SK-N-SH (cell line): ENCODE measurements around the gene CDX1. TPM values are rescaled to one million over a fixed set of nuclear protein-coding genes. Genes with fewer than 3 reads are reported as not detected.

ENCODE experiments used
- CTCF ChIA-PET: fragments of 300-600, 350-600 bp; formaldehyde crosslinking; extraction: SDS; loops from one replicate; lab custom pipeline; 2021; lab: Yijun Ruan, JAX
- POLR2A ChIA-PET: fragments of 350-600 bp; sonication (Branson Sonifier 250); formaldehyde crosslinking; extraction: SDS; loops from one replicate; lab custom pipeline; 2020; ENCODE audit warnings: antibody characterized with exemption, inconsistent platforms; lab: Yijun Ruan, JAX
- DNase-seq: peaks from one replicate; pipeline ENCODE4 v3.0.0; 2012
- H2AFZ ChIP-seq: fragments of 200-600 bp; sonication (generic); 2 replicates; pipeline ENCODE4 v1.8.1; 2016; ENCODE audit warnings: antibody characterized with exemption, mild to moderate bottlenecking, low read depth
- H3F3A ChIP-seq: fragments of 200-600 bp; sonication (generic); replicated peaks from 2 replicates; pipeline ENCODE3; 2016; ENCODE audit warnings: antibody characterized with exemption, mild to moderate bottlenecking; ENCODE audit not compliant: insufficient read depth
- H3K27ac ChIP-seq, 2 experiments: fragments of 200-500 bp in 1 of 2; fragments of 200-600 bp in 1 of 2; sonication (Bioruptor generic) in 1 of 2; sonication (generic), shearing (Covaris generic) in 1 of 2; 2 replicates each; pipeline versions ENCODE4 v1.5.1 to v1.6.1; 2014 to 2016; ENCODE audit warnings: low read depth in 2 of 2, inconsistent platforms in 1 of 2, low read length in 1 of 2, mild to moderate bottlenecking in 1 of 2, mixed read lengths in 1 of 2
- H3K27me3 ChIP-seq: fragments of 200-600 bp; sonication (generic), shearing (Covaris generic); 2 replicates; pipeline ENCODE4 v1.6.1; 2016; ENCODE audit warnings: mixed run types; ENCODE audit not compliant: insufficient read depth
- H3K36me3 ChIP-seq, 2 experiments: fragments of 200-500 bp in 1 of 2; fragments of 200-600 bp in 1 of 2; sonication (Bioruptor generic) in 1 of 2; sonication (generic) in 1 of 2; replicated peaks in 1 of 2; 2 replicates each; pipeline versions ENCODE3 to v1.5.1; 2014 to 2016; ENCODE audit warnings: low read length in 1 of 2, mild to moderate bottlenecking in 1 of 2; ENCODE audit not compliant: insufficient read depth in 2 of 2, control insufficient read depth in 1 of 2
- H3K4me1 ChIP-seq, 2 experiments: fragments of 200-500 bp in 1 of 2; fragments of 200-600 bp in 1 of 2; sonication (Bioruptor generic) in 1 of 2; sonication (generic), shearing (Covaris generic) in 1 of 2; 2 replicates each; pipeline versions ENCODE4 v1.5.1 to v1.6.1; 2014 to 2016; ENCODE audit warnings: low read depth in 1 of 2, low read length in 1 of 2, mixed run types in 1 of 2; ENCODE audit not compliant: insufficient read depth in 2 of 2, control insufficient read depth in 1 of 2
- H3K4me2 ChIP-seq: fragments of 200-600 bp; sonication (generic), shearing (Covaris generic); 2 replicates; pipeline ENCODE4 v1.6.1; 2017; ENCODE audit warnings: mixed run types
- H3K4me3 ChIP-seq, 2 experiments: fragments of 200-500 bp in 1 of 2; fragments of 200-600 bp in 1 of 2; sonication (Bioruptor generic) in 1 of 2; sonication (generic), shearing (Covaris generic) in 1 of 2; 2 replicates each; pipeline versions ENCODE4 v1.5.1 to v1.8.1; 2014 to 2016; ENCODE audit warnings: low read depth in 2 of 2, inconsistent platforms in 1 of 2, low read length in 1 of 2, mild to moderate bottlenecking in 1 of 2, mixed read lengths in 1 of 2, moderate library complexity in 1 of 2
- H3K79me2 ChIP-seq: fragments of 200-600 bp; sonication (generic); 2 replicates; pipeline ENCODE4 v1.8.1; 2017; ENCODE audit warnings: mild to moderate bottlenecking; ENCODE audit not compliant: insufficient read depth
- H3K9ac ChIP-seq: fragments of 200-600 bp; sonication (generic); 2 replicates; pipeline ENCODE4 v1.6.1; 2017; ENCODE audit warnings: mixed run types
- H3K9me2 ChIP-seq: fragments of 200-600 bp; sonication (generic); 2 replicates; pipeline ENCODE4 v1.6.1; 2017; ENCODE audit warnings: mixed run types
- H3K9me3 ChIP-seq: fragments of 200-600 bp; sonication (generic); 2 replicates; pipeline ENCODE4 v1.6.1; 2017; ENCODE audit warnings: mixed run types, mild to moderate bottlenecking, moderate library complexity
- H4K20me1 ChIP-seq: fragments of 200-600 bp; sonication (generic); 2 replicates; pipeline ENCODE4 v1.6.1; 2017; ENCODE audit warnings: mild to moderate bottlenecking, mixed run types; ENCODE audit not compliant: insufficient read depth
- ELF1 ChIP-seq: IDR thresholded peaks from 2 replicates; pipeline ENCODE4 v1.4.0; 2012
- EP300 ChIP-seq, 2 experiments: IDR thresholded peaks; 2 replicates each; pipeline versions ENCODE4 v1.4.0 to v1.6.1; 2012; ENCODE audit warnings: borderline replicate concordance in 1 of 2, low read depth in 1 of 2, low read length in 1 of 2
- EZH2phosphoT487 ChIP-seq: fragments of 200-600 bp; sonication (generic); IDR thresholded peaks from 2 replicates; pipeline ENCODE4 v1.6.1; 2017; ENCODE audit warnings: low read depth, mixed run types, mild to moderate bottlenecking, antibody characterized with exemption, moderate library complexity, borderline replicate concordance
- FOSL2 ChIP-seq: IDR thresholded peaks from 2 replicates; pipeline ENCODE4 v1.4.0; 2012; ENCODE audit warnings: low read depth, mild to moderate bottlenecking, moderate library complexity, borderline replicate concordance
- FOXJ3 ChIP-seq: sonication (generic); formaldehyde crosslinking; IDR thresholded peaks from 2 replicates; pipeline ENCODE4 v1.5.1; 2020; ENCODE audit warnings: mild to moderate bottlenecking, missing genetic modification reagents
- FOXM1 ChIP-seq: IDR thresholded peaks from 2 replicates; pipeline ENCODE4 v1.4.0; 2012; ENCODE audit warnings: low read depth, mild to moderate bottlenecking
- JUND ChIP-seq: IDR thresholded peaks from 2 replicates; pipeline ENCODE4 v1.4.0; 2012
- MEF2A ChIP-seq: IDR thresholded peaks from 2 replicates; pipeline ENCODE4 v1.4.0; 2012; ENCODE audit warnings: low read depth, borderline replicate concordance
- MXI1 ChIP-seq: IDR thresholded peaks from 2 replicates; pipeline ENCODE4 v1.6.1; 2012; ENCODE audit warnings: mild to moderate bottlenecking, low read depth, low read length, improper control_type of control experiment
- NFIC ChIP-seq: IDR thresholded peaks from 2 replicates; pipeline ENCODE4 v1.4.0; 2012; ENCODE audit warnings: borderline replicate concordance
- POLR2AphosphoS5 ChIP-seq: IDR thresholded peaks from 2 replicates; pipeline ENCODE4 v1.6.1; 2012; ENCODE audit warnings: low read depth, low read length
- RXRA ChIP-seq: IDR thresholded peaks from 2 replicates; pipeline ENCODE4 v1.4.0; 2012; ENCODE audit warnings: low read depth, mild to moderate bottlenecking, borderline replicate concordance
- SIN3A ChIP-seq: IDR thresholded peaks from 2 replicates; pipeline ENCODE4 v1.6.1; 2012; ENCODE audit warnings: low read depth, mild to moderate bottlenecking, low read length, moderate library complexity, borderline replicate concordance
- SMC3 ChIP-seq: IDR thresholded peaks from 2 replicates; pipeline ENCODE4 v1.6.1; 2012; ENCODE audit warnings: low read depth, low read length, improper control_type of control experiment
- TCF12 ChIP-seq: IDR thresholded peaks from 2 replicates; pipeline ENCODE4 v1.4.0; 2012
- TEAD4 ChIP-seq: IDR thresholded peaks from 2 replicates; pipeline ENCODE4 v1.4.0; 2012; ENCODE audit warnings: mild to moderate bottlenecking, borderline replicate concordance; ENCODE audit not compliant: insufficient read depth
- YY1 ChIP-seq: IDR thresholded peaks from 2 replicates; pipeline ENCODE4 v1.4.0; 2012; ENCODE audit warnings: low read depth, mild to moderate bottlenecking
- WGBS: methylation state at CpG from one replicate; pipeline ENCODE4 v1.1.6; 2017; ENCODE audit warnings: low lambda C conversion rate; 5-methylcytosine and 5-hydroxymethylcytosine counted together
- polyA plus RNA-seq, 3 experiments: library from polyadenylated mRNA; depleted of rRNA; stranded (reverse); fragments of >200 nt; gene quantifications; 2 replicates each; pipeline ENCODE4 v1.2.3, GENCODE V29; 2012
- TF ChIP-seq, protein P1 (sequence below): IDR thresholded peaks from 2 replicates; pipeline ENCODE4; 2012

CDX1 gene
- polyA plus RNA-seq, 1 of the 3 experiments (the other 2 are of a cell fraction): 0.23 TPM

DNA sequence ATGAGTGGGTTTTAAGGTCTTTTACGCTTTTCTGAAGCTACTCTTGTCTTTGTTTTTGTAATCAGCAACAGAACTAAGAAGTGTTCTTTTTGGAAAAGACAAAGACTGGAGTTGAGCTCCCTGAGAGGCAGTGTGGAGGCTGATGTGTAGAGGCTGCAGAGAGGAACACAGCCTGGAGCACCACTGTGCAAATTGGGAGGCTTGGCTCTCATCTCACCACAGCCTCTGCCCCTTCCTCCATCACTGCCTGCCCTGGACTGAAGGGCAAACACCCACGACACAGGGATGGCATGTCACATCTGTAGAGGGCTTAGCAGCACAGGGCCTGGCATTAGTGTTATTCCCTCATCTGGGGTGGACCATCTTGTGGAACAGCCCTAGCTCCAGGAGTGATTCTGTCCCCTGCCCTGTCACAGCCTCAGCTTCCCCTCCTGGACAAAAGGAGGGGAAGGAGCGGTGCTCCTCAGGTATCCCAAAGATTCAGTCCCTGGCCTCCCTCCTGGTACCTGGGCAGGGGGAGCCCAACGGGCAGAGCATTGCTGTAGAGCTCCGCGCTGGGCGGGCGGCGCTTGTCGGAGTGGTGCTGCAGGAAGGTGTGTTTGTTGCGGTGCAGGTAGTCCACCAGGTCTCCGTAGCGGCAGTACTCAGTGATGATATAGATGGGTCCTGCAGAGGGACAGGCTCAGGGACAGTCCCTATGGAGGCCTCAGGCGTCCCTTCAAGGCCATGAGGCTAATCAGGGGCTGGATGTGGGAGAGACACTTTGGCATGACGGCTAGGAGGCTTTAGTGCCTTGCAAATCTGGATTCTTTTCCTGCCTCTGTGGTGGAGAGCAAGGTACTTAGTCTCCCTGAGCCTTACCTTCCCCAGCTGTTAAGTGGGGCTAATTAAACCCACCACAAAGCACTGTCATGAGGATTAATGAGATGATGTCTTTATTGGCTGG is 43.8 kb upstream of the CDX1 start:
- no peaks in the 10 kb centered on the region for H3K4me1 ChIP-seq
- no peaks in the 10 kb centered on the region for H3K9me3 ChIP-seq
- H3K4me3 ChIP-seq: no peak overlapping the region
- no peaks in the 10 kb centered on the region for H3K9me2 ChIP-seq
- no peak for DNase-seq
- TF ChIP-seq MXI1: no peak
- peaks cover 15 to 89% of the 10 kb centered on the region in 2 experiments for H3K36me3 ChIP-seq
- no peaks in the 10 kb centered on the region for H4K20me1 ChIP-seq
- H3K27ac ChIP-seq: no peak overlapping the region
- no peak overlapping the region for H3K9ac ChIP-seq
- ChIA-PET POLR2A (interaction anchor here (0.7 to 2.6 kb wide), 2 partner anchors 11 to 14 kb away, joined by 3 to 8 read pairs; no protein-coding TSS in a partner anchor), CTCF (interaction anchor here (0.9 to 12.5 kb wide), 8 partner anchors 8 to 285 kb away, joined by 3 to 173 read pairs (median 4); no protein-coding TSS in a partner anchor)
- H3F3A ChIP-seq: no peaks in the 10 kb centered on the region
- no peak overlapping the region for H2AFZ ChIP-seq
- H3K79me2 ChIP-seq: no peaks in the 10 kb centered on the region
- H3K27me3 ChIP-seq: no peaks in the 10 kb centered on the region
- no peak overlapping the region for H3K4me2 ChIP-seq
- 92% methylated on average over 13 of the region's 15 CpGs for WGBS

DNA sequence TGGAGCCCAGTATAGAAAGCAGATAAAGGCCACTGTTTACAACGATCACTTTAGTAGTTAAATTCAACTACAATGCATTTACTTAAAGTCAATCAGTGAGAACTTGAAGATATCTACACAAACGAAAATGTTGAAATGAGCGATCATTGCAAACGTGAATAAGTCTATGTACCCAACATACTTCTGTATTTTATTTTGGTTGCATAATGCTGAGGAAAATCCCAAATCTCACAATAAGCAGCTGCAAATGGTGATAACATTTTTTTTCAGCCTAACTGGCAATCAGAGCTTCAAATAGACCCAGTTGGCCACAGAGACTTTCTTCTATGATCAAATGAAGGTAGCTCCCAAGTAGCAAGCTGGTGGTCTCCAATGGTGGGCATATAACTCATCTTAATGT is 43.0 kb upstream of the CDX1 start:
- POLR2A ChIA-PET: interaction anchor here (2.6 kb wide), 1 partner anchor 12 kb away, joined by 8 read pairs; no protein-coding TSS in a partner anchor
- H3K27ac ChIP-seq: no peak overlapping the region
- no peak overlapping the region for H3K4me3 ChIP-seq

DNA sequence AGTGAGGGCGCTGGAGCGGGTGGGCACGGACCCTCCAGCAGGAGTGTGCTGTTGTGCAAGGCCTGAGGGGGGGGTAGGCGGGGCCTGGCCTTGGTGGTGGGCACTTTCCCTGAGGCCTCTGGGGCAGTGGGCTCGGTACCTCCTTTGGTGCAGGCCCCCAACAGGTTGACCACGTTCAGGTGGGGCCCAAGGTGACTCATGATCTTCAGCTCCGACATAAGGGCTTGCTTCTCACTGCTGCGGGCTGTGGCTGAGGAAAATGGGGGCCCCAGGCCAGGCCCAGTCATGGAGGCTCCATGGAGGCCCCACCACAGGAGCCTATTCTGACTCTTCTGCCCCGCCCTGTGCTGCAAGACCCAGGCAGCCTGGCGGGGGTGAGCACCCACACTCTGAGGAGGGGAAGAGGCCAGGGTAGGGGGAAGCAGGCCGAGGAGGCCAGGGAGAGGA is 42.4 kb upstream of the CDX1 start:
- Histone ChIP-seq H3K4me2 (no peak overlapping the region), H3K27me3 (no peaks in the 10 kb centered on the region), H4K20me1 (no peaks in the 10 kb centered on the region), H3K27ac (no peak overlapping the region), H3K4me3 (no peak overlapping the region), H3K9ac (no peak overlapping the region), H3K9me3 (no peaks in the 10 kb centered on the region), H2AFZ (no peak overlapping the region), H3F3A (no peaks in the 10 kb centered on the region), H3K36me3 (peaks cover 27 to 84% of the 10 kb centered on the region in 2 experiments), H3K4me1 (no peaks in the 10 kb centered on the region), H3K79me2 (no peaks in the 10 kb centered on the region), H3K9me2 (no peaks in the 10 kb centered on the region)
- CTCF ChIA-PET: interaction anchor here (0.8 to 12.5 kb wide), 5 partner anchors 11 to 92 kb away, joined by 3 to 173 read pairs (median 3); no protein-coding TSS in a partner anchor
- WGBS: 90% methylated on average over 6 of the region's 11 CpGs
- POLR2A ChIA-PET: no interaction called here
- DNase-seq: no peak
- TF ChIP-seq TCF12 (no peak), YY1 (no peak), FOSL2 (no peak), ELF1 (no peak), POLR2AphosphoS5 (no peak), RXRA (no peak), EP300 (IDR thresholded peaks at IDR 0.05; ENCODE audit: borderline replicate concordance in 1 of 2, low read depth in 1 of 2, low read length in 1 of 2) (no peak), SIN3A (no peak), SMC3 (no peak), FOXM1 (no peak), MXI1 (no peak), FOXJ3 (CRISPR knock-in tag) (no peak), JUND (no peak), EZH2phosphoT487 (no peak)

More for the DNA sequence above, 43.0 kb upstream of the CDX1 start:
- Histone ChIP-seq H3K4me2 (no peak overlapping the region), H3K9me3 (no peaks in the 10 kb centered on the region), H3K27me3 (no peaks in the 10 kb centered on the region), H2AFZ (no peak overlapping the region), H3K79me2 (no peaks in the 10 kb centered on the region), H3K4me1 (no peaks in the 10 kb centered on the region), H3K9me2 (no peaks in the 10 kb centered on the region), H3K36me3 (peaks cover 21 to 84% of the 10 kb centered on the region in 2 experiments), H3K9ac (no peak overlapping the region), H3F3A (no peaks in the 10 kb centered on the region), H4K20me1 (no peaks in the 10 kb centered on the region)
- WGBS: 80% methylated on average over 4 of the region's 4 CpGs
- CTCF ChIA-PET: interaction anchor here (0.8 to 12.5 kb wide), 5 partner anchors 8 to 93 kb away, joined by 3 to 173 read pairs (median 3); no protein-coding TSS in a partner anchor
- no peak for TF ChIP-seq TCF12
- no peak for TF ChIP-seq NFIC
- no peak for TF ChIP-seq FOXJ3 (CRISPR knock-in tag)
- no peak for TF ChIP-seq TEAD4
- TF ChIP-seq, protein P1, sequence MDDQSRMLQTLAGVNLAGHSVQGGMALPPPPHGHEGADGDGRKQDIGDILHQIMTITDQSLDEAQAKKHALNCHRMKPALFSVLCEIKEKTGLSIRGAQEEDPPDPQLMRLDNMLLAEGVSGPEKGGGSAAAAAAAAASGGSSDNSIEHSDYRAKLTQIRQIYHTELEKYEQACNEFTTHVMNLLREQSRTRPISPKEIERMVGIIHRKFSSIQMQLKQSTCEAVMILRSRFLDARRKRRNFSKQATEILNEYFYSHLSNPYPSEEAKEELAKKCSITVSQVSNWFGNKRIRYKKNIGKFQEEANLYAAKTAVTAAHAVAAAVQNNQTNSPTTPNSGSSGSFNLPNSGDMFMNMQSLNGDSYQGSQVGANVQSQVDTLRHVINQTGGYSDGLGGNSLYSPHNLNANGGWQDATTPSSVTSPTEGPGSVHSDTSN: no peak
- no peak for TF ChIP-seq POLR2AphosphoS5
- no peak for TF ChIP-seq MEF2A
- TF ChIP-seq JUND: no peak
- no peak for DNase-seq
